ENCODE data around the gene FGFR1OP2. TPM values are rescaled to one million over a fixed set of nuclear protein-coding genes. Genes with fewer than 3 reads are reported as not detected.

Gene FGFR1OP2
- total and polyA plus RNA-seq, 2 donors (not counting 1 experiment from before 2014, with no cell fraction given) = 36.4 to 60.8 TPM

DNA sequence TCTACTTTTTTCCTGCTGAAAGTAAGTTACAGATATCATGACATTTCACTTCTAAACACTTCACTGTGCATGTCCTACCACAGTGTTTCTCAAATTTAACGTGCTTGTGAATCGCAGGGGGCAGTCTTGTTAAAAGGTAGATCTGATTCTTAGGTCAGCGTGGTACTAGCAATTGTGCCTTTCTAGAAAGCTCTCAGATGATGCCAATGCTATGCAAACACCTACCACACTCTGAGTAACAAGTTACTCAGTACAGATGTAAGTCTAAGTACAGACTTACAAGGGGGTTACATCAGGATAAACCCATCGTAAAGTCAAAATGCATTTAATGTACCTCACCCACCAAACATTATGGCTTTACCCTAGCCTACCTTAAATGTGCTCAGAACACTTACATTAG lies 53.6 kb downstream of the FGFR1OP2 start:
- Histone ChIP-seq H3K27me3 (ENCODE audit: control insufficient read depth, insufficient read depth, low read length) (no peaks in the 10 kb centered on the region), H3K4me1 (ENCODE audit: control insufficient read depth, extremely low read depth, insufficient read depth, low read length) (no peaks in the 10 kb centered on the region), H4K20me1 (ENCODE audit: control insufficient read depth, extremely low read depth, insufficient read depth, low read length) (no peaks in the 10 kb centered on the region), H3K9me3 (ENCODE audit: control insufficient read depth, insufficient read depth, low read depth, low read length) (no peaks in the 10 kb centered on the region), H3K36me3 (ENCODE audit: control insufficient read depth, insufficient read depth, low read length) (no peaks in the 10 kb centered on the region), H3K9ac (ENCODE audit: insufficient read depth, low read length) (no peak overlapping the region), H2AFZ (ENCODE audit: low read length) (no peak overlapping the region), H3K79me2 (ENCODE audit: control insufficient read depth, insufficient read depth, low read length) (no peaks in the 10 kb centered on the region), H3K27ac (ENCODE audit: insufficient read depth, low read length) (no peak overlapping the region), H3K4me3 (replicated peaks in 1 of 4; ENCODE audit: control extremely low read depth in 1 of 4, insufficient read depth in 1 of 4, low read depth in 3 of 4, low read length in 4 of 4) (no peak overlapping the region), H3K4me2 (ENCODE audit: extremely low read depth, insufficient read depth, low read length) (no peak overlapping the region)
- DNase-seq (ENCODE audit: low read depth in 2 of 2) = no peak
- TF ChIP-seq, protein P1, sequence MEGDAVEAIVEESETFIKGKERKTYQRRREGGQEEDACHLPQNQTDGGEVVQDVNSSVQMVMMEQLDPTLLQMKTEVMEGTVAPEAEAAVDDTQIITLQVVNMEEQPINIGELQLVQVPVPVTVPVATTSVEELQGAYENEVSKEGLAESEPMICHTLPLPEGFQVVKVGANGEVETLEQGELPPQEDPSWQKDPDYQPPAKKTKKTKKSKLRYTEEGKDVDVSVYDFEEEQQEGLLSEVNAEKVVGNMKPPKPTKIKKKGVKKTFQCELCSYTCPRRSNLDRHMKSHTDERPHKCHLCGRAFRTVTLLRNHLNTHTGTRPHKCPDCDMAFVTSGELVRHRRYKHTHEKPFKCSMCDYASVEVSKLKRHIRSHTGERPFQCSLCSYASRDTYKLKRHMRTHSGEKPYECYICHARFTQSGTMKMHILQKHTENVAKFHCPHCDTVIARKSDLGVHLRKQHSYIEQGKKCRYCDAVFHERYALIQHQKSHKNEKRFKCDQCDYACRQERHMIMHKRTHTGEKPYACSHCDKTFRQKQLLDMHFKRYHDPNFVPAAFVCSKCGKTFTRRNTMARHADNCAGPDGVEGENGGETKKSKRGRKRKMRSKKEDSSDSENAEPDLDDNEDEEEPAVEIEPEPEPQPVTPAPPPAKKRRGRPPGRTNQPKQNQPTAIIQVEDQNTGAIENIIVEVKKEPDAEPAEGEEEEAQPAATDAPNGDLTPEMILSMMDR (conservative IDR thresholded peaks at IDR 0.05 in 1 of 2, IDR thresholded peaks at IDR 0.05 in 1 of 2; ENCODE audit: low read depth in 1 of 2, low read length in 2 of 2) = no peak
- no peak for TF ChIP-seq EZH2 (IDR thresholded peaks at IDR 0.05; ENCODE audit: low read length, missing control alignments)

DNA sequence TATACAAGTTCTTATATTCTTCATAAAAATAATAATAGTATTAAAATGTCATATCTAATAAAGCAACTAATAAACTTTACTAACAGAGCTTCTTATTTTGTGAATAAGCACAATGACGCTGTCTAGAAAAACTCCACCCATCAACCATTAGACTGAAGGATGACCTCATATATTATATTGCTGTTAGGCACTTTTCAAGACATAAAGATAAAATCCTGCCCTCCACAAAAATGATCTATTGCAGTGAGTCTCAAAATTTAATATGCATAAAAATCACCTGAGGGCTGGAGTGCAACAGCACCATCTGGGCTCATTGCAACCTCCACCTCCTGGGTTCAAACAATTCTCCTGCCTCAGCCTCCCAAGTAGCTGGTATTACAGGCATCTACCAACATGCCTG lies 55.8 kb downstream of the FGFR1OP2 start:
- no peak for DNase-seq (ENCODE audit: low read depth in 2 of 2)
- Histone ChIP-seq H3K27me3 (ENCODE audit: control insufficient read depth, insufficient read depth, low read length) (no peaks in the 10 kb centered on the region), H3K79me2 (ENCODE audit: control insufficient read depth, insufficient read depth, low read length) (no peaks in the 10 kb centered on the region), H3K4me2 (ENCODE audit: extremely low read depth, insufficient read depth, low read length) (no peak overlapping the region), H3K4me1 (ENCODE audit: control insufficient read depth, extremely low read depth, insufficient read depth, low read length) (no peaks in the 10 kb centered on the region), H3K4me3 (replicated peaks in 1 of 4; ENCODE audit: control extremely low read depth in 1 of 4, insufficient read depth in 1 of 4, low read depth in 3 of 4, low read length in 4 of 4) (no peak overlapping the region), H4K20me1 (ENCODE audit: control insufficient read depth, extremely low read depth, insufficient read depth, low read length) (no peaks in the 10 kb centered on the region), H3K36me3 (ENCODE audit: control insufficient read depth, insufficient read depth, low read length) (no peaks in the 10 kb centered on the region), H3K9me3 (ENCODE audit: control insufficient read depth, insufficient read depth, low read depth, low read length) (no peaks in the 10 kb centered on the region), H3K9ac (ENCODE audit: insufficient read depth, low read length) (no peak overlapping the region), H3K27ac (ENCODE audit: insufficient read depth, low read length) (no peak overlapping the region), H2AFZ (ENCODE audit: low read length) (no peak overlapping the region)
- TF ChIP-seq, protein P1 (conservative IDR thresholded peaks at IDR 0.05 in 1 of 2, IDR thresholded peaks at IDR 0.05 in 1 of 2; ENCODE audit: low read depth in 1 of 2, low read length in 2 of 2) = no peak
- no peak for TF ChIP-seq EZH2 (IDR thresholded peaks at IDR 0.05; ENCODE audit: low read length, missing control alignments)

DNA sequence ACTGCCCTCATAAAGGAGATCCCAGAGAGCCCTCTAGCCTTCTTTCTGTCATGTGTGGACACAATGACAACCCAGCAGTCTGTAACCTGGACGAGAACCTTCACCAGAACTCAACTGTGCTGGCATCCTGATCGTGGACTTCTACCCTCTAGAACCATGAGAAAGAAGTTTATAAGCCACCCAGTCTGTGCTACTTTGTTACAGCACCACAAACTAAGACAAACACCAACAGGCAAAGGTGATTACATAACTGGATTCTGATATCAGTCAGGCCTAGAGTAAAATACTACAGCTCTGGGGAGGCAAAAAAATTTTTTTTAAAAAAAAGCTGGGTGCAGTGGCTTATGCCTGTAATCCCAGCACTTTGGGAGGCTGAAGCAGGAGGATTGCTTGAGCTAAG lies 57.4 kb downstream of the FGFR1OP2 start:
- TF ChIP-seq, protein P1 (conservative IDR thresholded peaks at IDR 0.05 in 1 of 2, IDR thresholded peaks at IDR 0.05 in 1 of 2; ENCODE audit: low read depth in 1 of 2, low read length in 2 of 2) = no peak
- TF ChIP-seq EZH2 (IDR thresholded peaks at IDR 0.05; ENCODE audit: low read length, missing control alignments) = no peak
- H4K20me1 ChIP-seq (ENCODE audit: control insufficient read depth, extremely low read depth, insufficient read depth, low read length) = no peaks in the 10 kb centered on the region
- H3K4me3 ChIP-seq (replicated peaks in 1 of 4; ENCODE audit: control extremely low read depth in 1 of 4, insufficient read depth in 1 of 4, low read depth in 3 of 4, low read length in 4 of 4) = no peak overlapping the region
- H2AFZ ChIP-seq (ENCODE audit: low read length) = no peak overlapping the region
- H3K27me3 ChIP-seq (ENCODE audit: control insufficient read depth, insufficient read depth, low read length) = no peaks in the 10 kb centered on the region
- no peak overlapping the region for H3K27ac ChIP-seq (ENCODE audit: insufficient read depth, low read length)
- no peaks in the 10 kb centered on the region for H3K4me1 ChIP-seq (ENCODE audit: control insufficient read depth, extremely low read depth, insufficient read depth, low read length)
- no peaks in the 10 kb centered on the region for H3K79me2 ChIP-seq (ENCODE audit: control insufficient read depth, insufficient read depth, low read length)
- no peak overlapping the region for H3K9ac ChIP-seq (ENCODE audit: insufficient read depth, low read length)
- no peaks in the 10 kb centered on the region for H3K9me3 ChIP-seq (ENCODE audit: control insufficient read depth, insufficient read depth, low read depth, low read length)
- H3K4me2 ChIP-seq (ENCODE audit: extremely low read depth, insufficient read depth, low read length) = no peak overlapping the region
- no peak for DNase-seq (ENCODE audit: low read depth in 2 of 2)
- H3K36me3 ChIP-seq (ENCODE audit: control insufficient read depth, insufficient read depth, low read length) = no peaks in the 10 kb centered on the region

Data from fibroblast of lung (primary cell).